HG03025 (cell line): ENCODE results near the gene ARAP2.

ENCODE experiments used
- ATAC-seq: cut with Tn5 transposase; IDR thresholded peaks from one replicate; pipeline ENCODE4 v1.9.1; 2021; ENCODE audit warnings: mild to moderate bottlenecking, moderate library complexity; ENCODE audit not compliant: unreplicated experiment, low FRiP score

ARAP2 gene

DNA sequence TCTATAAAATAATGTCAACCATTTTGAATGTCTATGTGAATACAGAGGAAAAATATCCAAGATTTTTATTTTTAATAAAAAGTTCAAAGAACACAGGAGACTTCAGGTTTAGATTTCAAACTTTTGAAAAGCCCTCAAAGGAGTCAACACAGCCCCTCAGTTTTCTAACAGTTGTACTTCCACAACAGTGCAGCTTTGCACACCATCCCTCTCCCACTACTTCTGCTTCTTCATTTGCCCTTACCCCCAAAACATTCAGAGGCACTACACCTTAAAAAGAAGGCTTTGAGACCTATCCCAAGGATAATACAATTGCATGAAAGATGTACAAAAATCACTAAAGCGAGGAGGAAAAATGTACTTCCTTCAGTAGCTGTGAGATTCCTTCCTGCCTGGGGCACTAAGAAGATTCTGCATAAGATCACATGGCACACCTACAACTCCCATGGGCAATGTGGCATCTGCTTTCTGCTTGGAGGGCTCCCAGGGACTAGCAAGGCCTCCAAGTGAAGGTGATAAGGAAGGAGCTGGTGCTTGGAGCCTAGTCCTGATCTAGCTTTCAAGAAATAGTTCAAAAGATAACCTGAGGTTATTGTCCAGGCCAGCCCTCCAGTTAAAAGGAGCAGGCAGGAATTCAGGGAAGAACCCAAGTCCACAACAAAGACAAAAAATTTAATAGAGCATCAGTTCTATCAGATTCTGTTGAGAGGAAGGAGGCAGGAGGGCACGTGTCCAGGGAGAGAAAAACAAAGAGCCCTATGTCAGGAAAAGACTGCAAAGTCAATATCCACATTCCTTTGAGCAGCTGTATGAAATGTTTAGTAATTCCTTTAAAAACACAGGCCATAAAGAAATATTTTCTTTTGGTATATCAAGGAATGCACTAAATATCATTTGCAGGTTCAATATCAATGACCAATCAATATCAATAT lies 19.1 kb downstream of the ARAP2 start:
- ATAC-seq = no peak

DNA sequence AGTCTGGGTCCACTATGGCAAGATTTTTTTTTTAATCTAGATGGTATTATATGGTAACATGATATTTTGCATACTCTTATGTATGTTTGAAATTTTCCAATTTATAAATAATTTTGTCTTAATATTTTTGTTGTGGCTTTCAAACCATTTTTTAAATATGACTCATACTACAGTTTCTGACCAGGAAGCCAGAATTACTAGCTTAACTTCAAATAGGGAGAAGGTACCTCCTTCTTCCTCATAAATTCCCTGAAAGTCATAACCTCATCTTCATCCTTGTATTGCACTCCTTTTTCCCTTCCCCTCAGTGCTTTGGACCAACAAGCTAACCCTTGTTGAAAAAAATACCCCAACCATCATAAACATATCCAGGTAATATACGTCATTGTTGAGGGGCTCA lies 21.6 kb downstream of the ARAP2 start:
- no peak for ATAC-seq

DNA sequence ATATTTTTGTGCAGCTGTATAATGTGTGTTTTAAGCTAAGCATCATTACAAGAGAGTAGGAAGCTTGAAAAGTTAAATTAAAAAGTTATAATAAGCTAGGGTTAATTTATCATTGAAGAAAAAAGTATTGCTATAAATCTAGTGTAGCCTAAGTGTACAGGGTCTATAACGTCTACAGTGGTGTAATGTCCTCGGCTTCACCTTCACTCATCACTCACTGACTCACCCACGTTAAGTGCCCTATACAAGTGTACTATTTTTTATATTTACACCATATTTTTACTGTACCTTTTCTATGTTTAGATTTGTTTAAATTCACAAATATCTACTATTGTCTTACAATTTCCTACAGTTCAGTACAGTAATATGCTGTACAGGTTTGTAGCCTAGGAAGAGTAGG lies 23.5 kb downstream of the ARAP2 start:
- ATAC-seq = no peak

DNA sequence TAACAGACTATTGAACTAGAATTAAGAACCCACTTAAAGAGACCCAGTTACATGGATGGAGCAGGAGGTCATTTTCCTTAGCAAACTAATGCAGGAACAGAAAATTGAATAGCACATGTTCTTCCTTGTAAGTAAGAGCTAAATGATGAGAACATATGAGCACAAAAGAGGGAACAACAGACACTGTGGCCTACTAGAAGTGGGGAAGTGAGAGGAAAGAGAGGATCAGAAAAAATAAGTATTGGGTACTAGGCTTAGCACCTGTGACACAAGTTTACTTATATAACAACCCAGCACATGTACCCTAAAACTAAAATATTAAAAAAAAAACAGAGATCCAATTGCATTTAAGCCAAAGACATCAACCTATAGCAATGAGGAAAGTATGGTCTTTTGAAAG lies 26.2 kb downstream of the ARAP2 start:
- no peak for ATAC-seq

DNA sequence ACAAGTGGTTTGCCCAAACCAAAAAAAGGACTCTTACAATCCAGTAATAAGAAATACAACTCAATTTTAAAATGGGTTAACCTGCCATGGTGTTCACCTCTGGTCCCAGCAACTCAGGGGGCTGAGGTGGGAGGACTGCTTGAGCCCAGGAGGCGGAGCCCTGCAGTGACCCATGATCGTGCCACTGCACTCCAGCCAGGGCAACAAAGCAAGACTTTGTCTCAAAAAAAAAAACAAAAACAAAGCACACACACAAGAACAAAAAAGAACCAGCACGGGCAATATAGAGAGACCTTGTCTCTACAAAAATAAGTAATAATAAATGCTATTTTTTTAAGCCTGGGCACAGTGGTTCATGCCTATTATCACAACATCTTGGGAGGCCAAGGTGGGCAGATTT lies 28.7 kb downstream of the ARAP2 start:
- ATAC-seq = no peak

DNA sequence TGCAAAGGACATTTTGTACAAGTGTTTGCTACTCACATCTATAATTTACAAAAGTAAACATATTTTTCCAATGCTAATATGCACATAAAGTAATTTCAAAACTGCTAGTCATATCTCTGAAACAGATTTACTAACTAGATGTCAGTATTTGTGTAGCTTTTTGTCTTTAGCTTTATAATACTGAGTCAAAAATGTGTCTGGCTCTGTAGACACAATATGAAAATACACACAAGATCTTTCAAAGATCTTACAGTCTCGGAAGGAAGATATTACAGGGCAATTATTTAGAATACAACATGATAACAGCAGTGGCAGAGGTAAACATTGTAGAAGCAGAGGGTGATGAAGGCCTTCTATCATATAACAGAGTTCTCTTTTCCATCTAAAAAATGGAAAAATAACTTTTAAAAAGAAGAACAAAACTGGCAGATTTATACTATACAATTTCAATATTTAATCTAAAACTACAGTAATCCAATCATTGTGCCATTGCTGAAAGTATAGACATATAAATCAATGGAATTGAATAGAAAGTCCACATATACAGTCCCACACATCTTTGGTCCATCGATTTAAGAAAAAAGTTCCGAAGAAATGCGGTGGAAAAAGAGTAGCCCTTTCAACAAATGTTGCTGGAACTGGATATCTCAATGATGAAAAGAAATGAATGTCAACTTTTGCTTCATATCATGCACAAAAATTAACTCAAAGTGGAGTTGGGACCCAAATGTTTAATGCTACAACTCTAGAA lies 29.4 kb downstream of the ARAP2 start:
- ATAC-seq = no peak

DNA sequence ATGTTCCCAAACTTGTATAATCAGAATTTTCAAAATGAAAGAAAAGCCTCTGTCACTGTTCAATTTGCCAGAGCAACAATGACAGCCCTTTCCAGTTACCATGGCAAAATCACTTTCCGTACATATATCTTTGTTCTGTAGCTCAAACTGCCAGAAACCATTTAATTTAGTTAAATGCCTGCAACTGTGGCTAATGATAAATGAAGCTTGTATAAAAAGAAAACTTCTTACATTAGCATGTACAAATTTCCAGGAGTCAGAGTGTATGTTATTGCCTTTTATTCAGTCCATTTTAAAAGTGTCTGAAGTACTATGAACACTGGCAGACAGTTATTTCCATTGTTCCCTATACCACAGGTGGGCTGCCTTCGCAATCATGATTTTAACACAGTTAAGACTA lies 30.3 kb downstream of the ARAP2 start:
- no peak for ATAC-seq

DNA sequence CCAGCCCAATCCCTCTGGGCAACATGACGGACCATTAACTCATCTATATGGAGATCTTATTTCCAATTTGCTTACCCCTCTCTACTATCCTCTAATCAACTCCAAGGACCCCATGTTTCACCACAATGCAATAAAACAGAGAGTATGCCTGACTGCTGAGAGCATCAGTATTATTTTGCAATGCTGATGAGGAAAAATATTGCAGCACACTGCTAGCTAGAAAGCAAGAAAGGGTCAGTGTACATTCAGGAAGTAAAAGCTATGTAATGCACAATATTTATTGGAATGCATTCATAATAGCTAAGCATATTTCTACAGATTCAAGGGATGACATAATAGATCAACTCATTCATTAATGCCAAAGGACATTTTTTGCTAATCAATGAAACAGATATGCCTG lies 33.2 kb downstream of the ARAP2 start:
- ATAC-seq = no peak

DNA sequence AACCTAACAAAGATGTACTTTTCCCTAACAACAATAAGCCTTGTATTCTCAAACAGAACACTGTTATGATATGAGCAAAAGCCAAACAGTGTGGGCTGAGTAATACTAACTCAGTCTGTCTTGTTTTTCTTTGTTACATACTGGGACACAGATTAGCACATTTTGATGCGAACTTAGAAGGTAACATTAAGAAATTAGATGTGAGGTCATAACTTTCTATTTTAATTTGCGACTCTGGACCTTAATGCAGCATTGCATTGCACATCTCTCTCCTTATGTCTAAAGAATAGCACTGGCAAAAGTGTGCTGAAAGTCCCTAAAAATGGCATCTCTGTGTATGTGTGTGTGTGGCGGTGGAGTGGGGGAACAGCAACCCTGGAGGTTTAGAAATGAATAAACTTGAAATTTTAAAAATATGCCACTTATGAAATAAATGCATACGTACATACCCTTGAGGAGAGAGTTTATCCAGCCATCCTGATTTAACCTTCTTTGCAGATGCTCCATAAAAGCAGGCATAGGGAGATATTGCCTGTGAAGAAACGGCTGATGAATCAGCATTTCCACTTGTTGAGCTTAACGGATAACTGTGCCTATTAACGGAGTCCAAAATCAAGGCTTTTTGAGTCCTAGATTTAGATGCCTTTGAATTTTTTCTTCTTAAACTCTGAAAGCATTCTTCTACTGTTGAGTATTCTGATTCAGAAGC lies 34.2 kb downstream of the ARAP2 start:
- peak; percentile 67 for ATAC-seq

DNA sequence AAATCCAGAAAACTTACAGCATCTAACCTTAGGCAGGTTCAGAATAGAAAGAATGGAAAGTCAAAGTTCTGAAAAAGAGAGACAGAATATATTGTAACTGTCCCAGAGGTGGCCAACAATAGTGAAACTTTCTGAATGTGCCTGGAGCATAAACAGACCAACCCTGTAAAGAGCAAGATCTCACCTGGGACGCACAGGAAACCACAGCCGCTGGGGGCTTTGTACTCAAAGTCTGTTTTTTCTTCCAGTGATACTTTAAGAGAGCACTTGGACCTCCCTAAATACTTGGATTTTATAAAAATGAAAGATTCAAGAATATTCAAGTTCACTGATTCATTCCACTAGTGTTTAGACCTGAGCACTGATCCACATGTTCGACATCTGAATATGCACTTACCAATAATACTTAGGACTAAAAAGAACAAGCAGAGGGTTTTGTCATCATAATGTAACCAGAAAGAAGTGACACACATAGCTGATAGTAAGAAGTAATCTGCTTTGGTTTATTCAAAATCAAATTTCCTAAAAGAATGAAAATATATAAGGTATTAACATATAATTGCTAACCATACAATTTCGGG lies 35.3 kb downstream of the ARAP2 start:
- peak; percentile 61 for ATAC-seq

DNA sequence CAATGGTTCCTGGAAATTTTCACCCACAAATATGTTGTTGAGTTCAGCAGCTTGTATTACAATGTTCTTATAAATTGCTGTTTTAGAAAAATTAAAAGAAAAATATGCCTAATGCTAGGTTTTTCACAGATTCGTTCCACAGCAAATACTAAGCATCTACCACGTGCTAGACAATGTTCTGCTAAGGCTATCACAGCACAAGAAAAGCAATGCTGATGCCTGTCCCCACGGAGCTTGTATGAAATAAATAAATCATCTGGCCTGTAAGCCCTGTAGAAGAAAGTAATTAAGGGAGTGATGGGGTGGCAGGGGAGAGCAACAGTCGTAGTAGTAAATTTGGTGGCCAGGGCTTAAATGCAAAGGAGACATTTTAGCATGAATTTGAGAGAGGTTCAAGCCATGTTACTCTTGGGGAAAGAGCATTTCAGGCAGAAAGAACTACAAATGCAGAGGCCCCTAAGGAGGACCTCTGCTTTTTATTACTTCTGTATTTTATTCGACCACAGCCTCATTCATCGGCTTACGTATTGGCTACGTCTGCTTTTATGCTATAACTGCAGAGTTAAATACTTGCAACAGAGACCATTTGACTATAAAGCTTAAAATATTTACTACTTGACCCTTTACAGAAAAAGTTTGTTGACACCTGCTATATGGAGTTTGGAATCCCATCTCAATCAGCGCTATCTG lies 36.3 kb downstream of the ARAP2 start:
- no peak for ATAC-seq

DNA sequence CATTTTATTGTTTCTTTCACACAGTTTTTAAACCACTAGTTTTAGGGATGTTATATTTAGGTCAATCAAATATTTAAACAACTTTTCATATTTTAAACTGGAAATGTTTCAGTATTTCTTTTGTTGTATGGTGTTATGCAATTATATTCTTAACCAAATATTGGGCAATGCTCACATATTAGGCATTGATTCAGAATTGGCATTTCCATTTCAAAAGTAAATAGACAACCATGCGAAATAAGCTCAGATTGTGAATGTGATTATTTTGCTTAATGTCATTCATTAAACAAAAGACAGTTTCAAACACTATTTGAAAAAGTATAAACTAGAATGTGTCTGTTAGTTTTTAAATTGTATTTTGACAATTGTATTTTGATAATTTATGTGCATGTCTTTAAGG lies 36.9 kb downstream of the ARAP2 start:
- no peak for ATAC-seq

DNA sequence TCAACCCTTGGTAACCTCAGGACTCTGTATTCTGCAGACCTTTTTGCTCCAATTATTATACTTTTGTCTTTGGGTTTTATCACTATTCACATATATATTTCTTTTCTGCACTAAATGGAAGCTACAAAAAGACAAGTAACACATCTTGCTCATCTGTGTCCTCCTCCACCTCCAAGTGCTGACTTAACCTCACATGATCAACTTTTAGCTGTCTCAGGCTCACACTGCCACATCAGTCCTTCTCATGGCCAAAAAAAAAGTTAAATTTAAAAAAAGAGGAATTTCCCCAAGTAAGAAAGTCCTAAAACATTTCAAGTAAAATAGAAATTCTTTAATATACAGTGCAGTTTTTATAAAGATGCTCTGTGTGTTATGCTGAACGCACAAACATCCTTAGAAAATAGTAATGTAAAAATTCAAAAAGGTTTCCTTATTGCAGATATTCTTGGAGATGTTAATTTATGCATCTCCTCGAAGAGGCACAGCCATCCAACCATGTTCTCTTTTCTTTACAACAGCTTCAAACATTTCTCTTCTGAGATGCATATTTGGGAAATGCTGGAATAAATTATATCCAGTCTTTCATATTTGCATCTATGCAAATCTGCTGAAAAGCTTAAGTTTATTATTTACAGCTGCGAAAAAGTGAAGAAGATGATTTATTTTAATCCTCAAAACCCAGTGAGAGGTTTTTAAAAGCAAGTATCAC lies 37.6 kb downstream of the ARAP2 start:
- ATAC-seq = no peak

DNA sequence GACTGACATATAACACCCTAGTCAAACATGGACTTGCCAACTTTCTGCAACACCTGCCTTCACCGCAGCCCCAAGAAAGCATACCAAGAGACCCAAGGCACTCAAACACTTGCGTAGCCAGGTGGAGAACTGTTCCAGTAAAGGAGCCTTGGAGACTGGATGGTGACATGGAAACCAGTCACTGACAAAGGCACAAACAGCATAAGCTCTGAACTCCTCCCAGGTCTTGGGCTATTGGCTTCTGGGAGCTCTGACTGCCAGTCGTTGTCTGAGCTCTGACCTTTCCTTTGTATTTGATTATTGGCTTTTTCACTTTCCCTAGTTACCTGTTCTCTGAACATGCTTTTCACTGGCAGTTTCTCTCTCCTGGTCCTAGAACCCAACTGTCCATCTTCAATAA lies 38.3 kb downstream of the ARAP2 start:
- ATAC-seq = no peak

DNA sequence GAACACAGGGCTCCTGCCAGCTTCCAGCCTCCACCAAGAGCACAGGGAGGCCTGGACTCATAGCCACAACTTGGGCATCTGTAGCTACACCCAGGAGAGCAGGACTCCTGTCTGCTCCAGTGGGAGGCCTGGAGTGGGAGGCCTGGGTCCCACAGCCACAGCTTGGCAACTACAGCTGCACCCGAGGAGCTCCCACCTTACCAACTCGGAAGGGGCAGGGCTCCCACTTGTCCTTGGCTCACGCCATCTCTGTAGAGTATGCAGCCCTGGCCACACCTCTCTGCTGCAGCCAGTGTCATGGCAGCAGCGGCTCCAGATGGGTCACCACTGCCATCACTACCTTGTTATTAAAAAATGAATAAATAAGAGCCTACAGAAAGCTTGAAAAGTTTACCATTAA lies 45.5 kb downstream of the ARAP2 start:
- ATAC-seq = no peak

DNA sequence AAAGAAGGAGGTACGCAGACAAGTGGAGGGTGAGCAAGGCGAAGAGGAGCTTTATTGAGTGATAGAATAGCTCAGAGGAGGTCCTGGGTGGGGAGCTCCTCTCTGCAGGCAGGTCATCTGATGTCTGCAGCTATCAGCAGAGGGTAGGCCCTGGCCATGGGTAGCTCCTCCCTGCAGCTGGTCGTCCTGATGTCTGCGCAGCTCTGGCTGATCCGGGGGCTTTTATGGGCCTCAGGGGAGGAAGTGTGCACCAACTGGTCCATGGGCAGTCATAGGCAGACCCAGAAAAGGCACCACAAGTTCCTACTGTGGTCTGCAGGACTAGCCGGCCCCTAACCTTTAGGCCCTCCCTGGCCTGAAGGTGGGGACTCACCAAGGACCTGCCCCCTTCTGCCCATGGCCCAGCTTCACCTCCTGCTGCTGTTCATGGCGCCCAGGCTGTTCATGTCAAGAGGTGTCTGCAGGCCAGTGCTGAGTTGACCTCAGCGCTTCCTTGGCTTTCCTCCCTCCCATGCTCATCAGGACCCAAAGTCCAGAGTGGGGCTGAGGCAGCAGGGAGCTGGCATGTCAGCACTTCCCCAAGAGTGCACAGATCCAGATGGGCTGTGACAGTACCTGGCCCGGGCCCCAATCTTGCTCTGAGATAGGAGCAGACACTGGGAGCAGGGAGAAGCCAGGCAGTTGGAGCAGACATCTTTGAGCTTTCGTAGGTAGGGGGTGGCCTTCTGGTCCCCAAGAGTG lies 46.1 kb downstream of the ARAP2 start:
- ATAC-seq = no peak

DNA sequence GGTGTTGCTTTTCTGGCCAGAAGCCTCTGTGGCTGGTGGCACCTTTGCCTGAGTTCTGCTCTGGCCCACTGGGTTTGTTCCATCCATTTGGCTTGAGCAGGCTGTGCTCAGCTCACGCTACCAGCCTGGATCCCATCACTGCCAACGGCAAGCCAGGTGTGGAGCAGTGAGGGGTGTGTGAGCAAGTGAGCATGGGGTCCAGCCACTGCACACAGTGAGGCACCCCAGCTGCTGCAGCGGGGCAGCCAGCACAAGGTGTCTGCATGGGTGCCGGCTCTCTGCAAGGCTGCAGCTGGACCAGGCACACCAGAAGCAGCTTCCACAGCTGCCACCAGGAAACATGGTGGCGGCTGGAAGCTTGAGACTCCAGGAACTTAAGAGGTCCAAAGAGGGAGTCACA lies 46.8 kb downstream of the ARAP2 start:
- no peak for ATAC-seq

DNA sequence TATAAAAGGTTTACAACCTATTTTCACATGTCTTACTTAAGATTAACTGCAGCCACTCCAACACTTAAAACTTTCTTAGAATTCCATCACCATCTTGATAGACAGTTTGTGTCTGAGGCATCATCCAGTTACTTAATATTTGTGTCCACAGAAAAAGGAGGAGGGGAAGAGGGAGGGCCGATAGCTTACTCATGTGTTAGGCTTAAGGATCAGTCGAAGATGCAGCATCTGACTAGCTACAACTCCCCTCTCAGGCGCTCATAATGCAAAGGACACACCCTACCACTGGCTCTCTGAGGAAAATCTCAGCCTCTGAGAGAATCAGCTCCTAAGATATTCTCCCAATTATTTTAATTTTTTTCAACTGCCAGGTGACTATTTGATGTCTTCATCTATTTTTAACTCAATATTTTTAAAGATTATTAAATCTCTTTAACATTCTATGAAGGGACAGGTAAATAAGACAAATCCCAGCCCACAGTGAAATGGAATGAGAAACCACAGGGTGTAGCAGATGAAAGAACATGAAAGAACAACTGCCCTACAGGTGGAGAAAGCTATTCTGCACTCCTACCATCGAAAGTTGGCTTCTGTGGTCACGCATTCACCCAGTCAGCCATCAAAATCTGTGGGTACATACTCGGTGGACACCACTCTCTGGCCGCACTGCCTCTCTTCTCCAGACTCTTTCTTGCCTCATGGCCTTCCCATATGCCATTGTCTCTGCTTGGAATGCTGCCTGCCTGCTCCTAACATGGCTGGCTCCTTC lies 48.0 kb downstream of the ARAP2 start:
- no peak for ATAC-seq
